Tibial nerve (tissue), 3 donors: ENCODE measurements around the gene GNMT.

ENCODE experiments used
- POLR2A ChIP-seq, 2 donors: fragments of 450-650 bp; IDR thresholded peaks; one replicate each; pipeline ENCODE4 v1.6.1; 2017; ENCODE audit warnings: antibody characterized with exemption in 2 of 2, mild to moderate bottlenecking in 2 of 2, moderate library complexity in 2 of 2
- TF ChIP-seq, protein P1 (sequence below), 5 experiments: fragments of 200-600 bp in 3 of 5; fragments of 450-650 bp in 2 of 5; sonication (generic) in 3 of 5; IDR thresholded peaks; one replicate each; pipeline ENCODE4 v1.5.1; 2016 to 2019; ENCODE audit warnings: antibody characterized with exemption in 5 of 5, mild to moderate bottlenecking in 3 of 5, moderate library complexity in 2 of 5

DNA sequence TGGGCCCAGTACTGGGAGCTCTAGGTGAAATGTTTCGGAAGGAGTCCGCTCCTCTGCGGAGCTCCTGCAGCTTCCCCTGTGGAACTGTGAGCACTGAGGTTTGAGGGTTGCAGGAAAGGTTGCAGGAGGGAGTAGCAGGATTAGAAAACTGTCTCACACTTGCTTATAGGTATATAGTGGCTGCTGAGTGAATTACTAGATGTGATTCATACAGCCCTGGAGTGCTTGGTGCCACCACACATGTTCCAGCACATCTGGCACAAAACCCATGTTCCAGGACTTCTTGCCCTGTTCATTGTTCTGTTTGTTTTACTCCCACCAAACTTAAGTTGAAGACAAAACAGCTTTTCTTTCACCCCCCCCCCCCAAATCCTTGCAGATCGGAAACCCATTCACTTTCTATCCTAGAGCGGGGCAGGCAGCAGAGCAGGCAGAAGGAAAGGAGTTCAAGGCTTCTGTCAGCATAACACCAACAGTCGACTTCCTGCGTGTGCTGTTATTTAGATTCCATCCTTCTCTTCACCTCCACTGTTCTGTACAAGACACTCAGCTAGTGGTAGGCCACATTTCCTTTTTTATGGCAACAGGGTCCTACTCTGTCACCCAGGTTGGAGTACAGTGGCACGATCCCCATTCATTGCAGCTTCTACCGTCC lies 19.1 kb downstream of the GNMT start:
- TF ChIP-seq, protein P1, sequence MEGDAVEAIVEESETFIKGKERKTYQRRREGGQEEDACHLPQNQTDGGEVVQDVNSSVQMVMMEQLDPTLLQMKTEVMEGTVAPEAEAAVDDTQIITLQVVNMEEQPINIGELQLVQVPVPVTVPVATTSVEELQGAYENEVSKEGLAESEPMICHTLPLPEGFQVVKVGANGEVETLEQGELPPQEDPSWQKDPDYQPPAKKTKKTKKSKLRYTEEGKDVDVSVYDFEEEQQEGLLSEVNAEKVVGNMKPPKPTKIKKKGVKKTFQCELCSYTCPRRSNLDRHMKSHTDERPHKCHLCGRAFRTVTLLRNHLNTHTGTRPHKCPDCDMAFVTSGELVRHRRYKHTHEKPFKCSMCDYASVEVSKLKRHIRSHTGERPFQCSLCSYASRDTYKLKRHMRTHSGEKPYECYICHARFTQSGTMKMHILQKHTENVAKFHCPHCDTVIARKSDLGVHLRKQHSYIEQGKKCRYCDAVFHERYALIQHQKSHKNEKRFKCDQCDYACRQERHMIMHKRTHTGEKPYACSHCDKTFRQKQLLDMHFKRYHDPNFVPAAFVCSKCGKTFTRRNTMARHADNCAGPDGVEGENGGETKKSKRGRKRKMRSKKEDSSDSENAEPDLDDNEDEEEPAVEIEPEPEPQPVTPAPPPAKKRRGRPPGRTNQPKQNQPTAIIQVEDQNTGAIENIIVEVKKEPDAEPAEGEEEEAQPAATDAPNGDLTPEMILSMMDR (IDR thresholded peaks at IDR 0.05), result no peak
- no peak for TF ChIP-seq POLR2A (IDR thresholded peaks at IDR 0.05)
